ENCODE data around the gene NARF. TPM values are rescaled to one million over a fixed set of nuclear protein-coding genes. Genes with fewer than 3 reads are reported as not detected.
A peak's percentile ranks its signal among the peaks of the same experiment; 100 is the strongest.
"Not testable (repeated sequence)": the region's sequence is repeated elsewhere in the genome, so short reads cannot be mapped to it uniquely, and the experiment has no call there.

The NARF gene
- total RNA-seq, 1 donor from 2014 or later: 111 TPM

- no peaks in the 10 kb centered on the region for H3K27me3 Mint-ChIP-seq
- no peak for DNase-seq (ENCODE audit: extremely low spot score, unreplicated experiment)
- H3K4me1 Mint-ChIP-seq (ENCODE audit: unreplicated experiment): no peaks in the 10 kb centered on the region
- TF ChIP-seq, protein P1, sequence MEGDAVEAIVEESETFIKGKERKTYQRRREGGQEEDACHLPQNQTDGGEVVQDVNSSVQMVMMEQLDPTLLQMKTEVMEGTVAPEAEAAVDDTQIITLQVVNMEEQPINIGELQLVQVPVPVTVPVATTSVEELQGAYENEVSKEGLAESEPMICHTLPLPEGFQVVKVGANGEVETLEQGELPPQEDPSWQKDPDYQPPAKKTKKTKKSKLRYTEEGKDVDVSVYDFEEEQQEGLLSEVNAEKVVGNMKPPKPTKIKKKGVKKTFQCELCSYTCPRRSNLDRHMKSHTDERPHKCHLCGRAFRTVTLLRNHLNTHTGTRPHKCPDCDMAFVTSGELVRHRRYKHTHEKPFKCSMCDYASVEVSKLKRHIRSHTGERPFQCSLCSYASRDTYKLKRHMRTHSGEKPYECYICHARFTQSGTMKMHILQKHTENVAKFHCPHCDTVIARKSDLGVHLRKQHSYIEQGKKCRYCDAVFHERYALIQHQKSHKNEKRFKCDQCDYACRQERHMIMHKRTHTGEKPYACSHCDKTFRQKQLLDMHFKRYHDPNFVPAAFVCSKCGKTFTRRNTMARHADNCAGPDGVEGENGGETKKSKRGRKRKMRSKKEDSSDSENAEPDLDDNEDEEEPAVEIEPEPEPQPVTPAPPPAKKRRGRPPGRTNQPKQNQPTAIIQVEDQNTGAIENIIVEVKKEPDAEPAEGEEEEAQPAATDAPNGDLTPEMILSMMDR (conservative IDR thresholded peaks at IDR 0.05): no peak
- no peaks in the 10 kb centered on the region for H3K36me3 Mint-ChIP-seq
- H3K4me3 Mint-ChIP-seq: no peak overlapping the region
- H3K9me3 Mint-ChIP-seq: no peaks in the 10 kb centered on the region
- no peak overlapping the region for H3K27ac Mint-ChIP-seq
Measured at GRCh38 chr17:82505296-82505695, 46.8 kb downstream of the NARF start.

- DNase-seq (ENCODE audit: extremely low spot score, unreplicated experiment); H3K4me3 Mint-ChIP-seq; H3K36me3 Mint-ChIP-seq; H3K4me1 Mint-ChIP-seq (ENCODE audit: unreplicated experiment); H3K27me3 Mint-ChIP-seq; H3K9me3 Mint-ChIP-seq; H3K27ac Mint-ChIP-seq: not testable (repeated sequence)
Measured at GRCh38 chr17:82506402-82506801, 47.9 kb downstream of the NARF start.

DNA sequence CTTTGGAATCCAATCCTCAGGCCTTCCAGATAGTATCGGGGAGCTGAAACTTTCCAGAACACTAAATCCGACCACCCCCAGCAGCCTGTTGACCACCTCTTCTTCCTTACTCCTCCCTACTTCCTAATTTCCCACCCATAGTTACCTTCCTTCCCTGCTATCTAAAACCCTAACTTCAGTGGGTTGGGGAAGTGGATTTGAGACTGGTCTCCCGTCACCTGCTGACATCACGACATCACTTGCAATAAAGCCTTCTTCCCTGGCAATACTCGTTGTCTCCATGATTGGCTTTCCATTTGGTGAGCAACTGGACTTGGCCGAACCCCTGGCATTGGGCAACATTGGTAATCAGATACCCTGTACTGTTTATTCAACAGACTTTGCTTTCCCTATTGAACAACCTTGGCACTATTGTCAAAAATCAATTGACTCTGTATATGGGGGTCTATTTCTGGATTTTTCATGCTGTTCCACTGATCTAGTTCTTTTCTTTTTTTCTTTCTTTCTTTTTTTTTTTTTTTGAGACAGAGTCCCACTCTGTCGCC, 49.2 kb downstream of the NARF start:
- DNase-seq (ENCODE audit: extremely low spot score, unreplicated experiment): no peak
- TF ChIP-seq, protein P1 (conservative IDR thresholded peaks at IDR 0.05): no peak
- Mint-ChIP-seq H3K27me3 (no peaks in the 10 kb centered on the region), H3K4me1 (ENCODE audit: unreplicated experiment) (no peaks in the 10 kb centered on the region), H3K9me3 (no peaks in the 10 kb centered on the region), H3K36me3 (no peaks in the 10 kb centered on the region), H3K27ac (no peak overlapping the region), H3K4me3 (no peak overlapping the region)

DNA sequence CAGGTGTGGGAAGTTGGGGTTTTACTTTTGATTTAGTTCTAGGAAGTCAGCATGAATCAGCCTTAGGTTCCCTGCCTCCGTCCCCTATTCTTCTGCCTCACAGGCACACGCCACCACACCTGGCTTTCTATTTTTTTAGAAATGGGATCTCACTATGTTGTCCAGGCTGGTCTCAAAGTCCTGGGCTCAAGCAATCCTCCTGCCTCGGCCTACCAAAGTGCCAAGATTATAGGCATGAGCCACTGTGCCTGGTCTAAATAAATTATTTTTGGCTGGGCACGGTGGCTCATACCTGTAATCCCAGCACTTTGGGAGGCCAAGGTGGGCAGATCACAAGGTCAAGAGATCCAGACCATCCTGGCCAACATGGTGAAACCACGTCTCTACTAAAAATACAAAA, 53.1 kb downstream of the NARF start:
- H3K4me3 Mint-ChIP-seq; H3K27me3 Mint-ChIP-seq; H3K27ac Mint-ChIP-seq; DNase-seq (ENCODE audit: extremely low spot score, unreplicated experiment); H3K36me3 Mint-ChIP-seq; H3K9me3 Mint-ChIP-seq; H3K4me1 Mint-ChIP-seq (ENCODE audit: unreplicated experiment): not testable (repeated sequence)

DNA sequence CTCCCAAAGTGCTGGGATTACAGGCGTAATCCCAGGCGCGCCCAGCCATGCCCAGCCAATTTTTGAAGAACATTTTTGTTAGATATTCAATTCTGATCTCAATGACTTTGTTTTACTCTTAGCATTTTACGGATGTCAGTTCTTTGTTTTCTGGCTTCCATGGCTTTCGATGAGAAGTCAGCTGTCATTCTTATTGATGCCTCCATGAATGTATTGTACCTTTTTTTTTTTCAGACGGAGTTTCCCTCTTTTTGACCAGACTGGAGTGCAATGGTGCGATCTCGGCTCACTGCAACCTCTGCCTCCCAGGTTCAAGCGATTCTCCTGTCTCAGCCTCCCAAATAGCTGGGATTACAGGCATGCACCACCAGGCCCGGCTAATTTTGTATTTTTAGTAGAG, 55.3 kb downstream of the NARF start:
- DNase-seq (ENCODE audit: extremely low spot score, unreplicated experiment); H3K4me3 Mint-ChIP-seq; H3K4me1 Mint-ChIP-seq (ENCODE audit: unreplicated experiment); H3K9me3 Mint-ChIP-seq; H3K27me3 Mint-ChIP-seq; H3K36me3 Mint-ChIP-seq; H3K27ac Mint-ChIP-seq: not testable (repeated sequence)

GRCh38 chr17:82517230-82517865, 58.8 kb downstream of the NARF start:
- peaks cover 3% of the 10 kb centered on the region for H3K36me3 Mint-ChIP-seq
- TF ChIP-seq, protein P1 (conservative IDR thresholded peaks at IDR 0.05): no peak
- H3K27me3 Mint-ChIP-seq: no peaks in the 10 kb centered on the region
- DNase-seq (ENCODE audit: extremely low spot score, unreplicated experiment): no peak
- H3K9me3 Mint-ChIP-seq: no peaks in the 10 kb centered on the region
- peak overlapping the region; percentile 31 for H3K27ac Mint-ChIP-seq
- peak overlapping the region; percentile 25 for H3K4me3 Mint-ChIP-seq
- H3K4me1 Mint-ChIP-seq (ENCODE audit: unreplicated experiment): peaks cover 5% of the 10 kb centered on the region

DNA sequence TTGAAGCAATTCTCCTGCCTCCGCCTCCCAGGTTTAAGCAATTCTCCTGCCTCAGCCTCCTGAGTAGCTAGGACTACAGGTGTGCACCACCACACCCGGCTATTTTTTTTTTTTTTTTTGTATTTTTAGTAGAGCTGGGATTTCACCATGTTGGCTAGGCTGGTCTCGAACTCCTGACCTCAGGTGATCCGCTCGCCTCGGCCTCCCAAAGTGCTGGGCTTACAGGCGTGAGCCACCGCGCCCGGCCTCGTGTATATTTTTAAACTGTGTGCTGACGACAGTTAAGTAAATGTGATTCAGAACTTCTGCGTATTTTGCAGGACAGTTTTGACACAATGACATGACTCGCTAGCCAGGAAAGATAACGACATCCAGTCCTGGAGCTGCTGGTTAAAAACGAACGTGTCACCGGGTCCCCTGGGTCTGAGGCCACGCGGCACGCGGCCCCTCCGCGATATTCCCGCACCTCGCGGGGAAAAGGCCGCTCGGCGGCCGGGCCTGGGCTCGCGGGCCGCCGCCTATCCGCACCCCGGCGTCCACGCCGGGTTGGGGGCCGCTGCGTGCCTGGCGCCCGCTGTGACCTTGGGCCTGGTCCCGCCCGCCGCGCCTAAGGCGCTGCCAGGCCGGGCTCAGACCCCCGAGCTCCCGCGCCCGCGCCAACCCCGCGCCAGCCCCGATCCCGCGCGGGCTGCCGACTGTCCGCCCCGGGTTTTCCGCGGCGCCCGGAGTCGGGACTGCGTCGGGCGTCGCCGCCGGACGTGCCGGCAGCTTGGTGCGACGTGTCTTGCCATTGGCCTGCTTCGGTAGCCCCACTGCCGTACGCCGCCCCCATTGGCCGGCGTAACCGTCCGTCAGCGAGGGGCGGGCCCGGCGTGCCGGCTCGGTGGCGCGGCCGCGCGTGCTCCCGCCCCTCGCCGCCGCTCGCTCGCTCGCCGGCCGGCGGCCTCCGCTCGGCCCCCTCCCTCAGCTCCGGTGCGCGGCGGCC, 60.6 kb downstream of the NARF start, which contains the start of gene FOXK2:
FOXK2 (plus strand) TSS at position 907 of the 985 bp plus-strand sequence. CDS start 157 bp downstream, outside the sequence.
- H3K36me3 Mint-ChIP-seq: peaks cover 7% of the 10 kb centered on the region
- H3K27me3 Mint-ChIP-seq: no peaks in the 10 kb centered on the region
- H3K9me3 Mint-ChIP-seq: no peaks in the 10 kb centered on the region
- TF ChIP-seq, protein P1 (conservative IDR thresholded peaks at IDR 0.05): no peak
- H3K27ac Mint-ChIP-seq: peak within 1 kb of the TSS; percentile 92
- peak; percentile 96 for DNase-seq (ENCODE audit: extremely low spot score, unreplicated experiment)
- peak within 1 kb of the TSS; percentile 93 for H3K4me3 Mint-ChIP-seq
- peaks cover 12% of the 10 kb centered on the region for H3K4me1 Mint-ChIP-seq (ENCODE audit: unreplicated experiment)

All from type B pancreatic cell (in vitro differentiated cells).